A673 (cell line): ENCODE measurements around the gene ISM2. TPM values are rescaled to one million over a fixed set of nuclear protein-coding genes. Genes with fewer than 3 reads are reported as not detected.

Experiments
- BruUV-seq: library from RNA; stranded (reverse); fragments of 400-500 nt; replicated peaks from 2 replicates; lab custom pipeline; 2021; lab: Mats Ljungman, UMichigan
- CTCF ChIA-PET: fragments of 300-600 bp; sonication (Branson Sonifier 250); formaldehyde crosslinking; loops from one replicate; lab custom pipeline; 2022; ENCODE audit warnings: antibody characterized with exemption; lab: Charles Lee
- POLR2A ChIA-PET: fragments of 300-600 bp; sonication (Branson Sonifier 250); formaldehyde crosslinking; loops from one replicate; lab custom pipeline; 2022; ENCODE audit warnings: antibody characterized with exemption; ENCODE audit not compliant: low non-redundant PET; lab: Charles Lee
- DNase-seq: peaks from one replicate; pipeline ENCODE4 v3.0.0-alpha.2; 2015; ENCODE audit warnings: low spot score
- H3K27ac ChIP-seq: fragments of 200-600 bp; sonication (generic); 2 replicates; pipeline ENCODE4 v1.5.1; 2016; ENCODE audit warnings: mixed run types, low read depth, mild to moderate bottlenecking, mixed read lengths, antibody characterized with exemption, low read length; ENCODE audit not compliant: poor library complexity, severe bottlenecking
- H3K27me3 ChIP-seq: fragments of 200-600 bp; sonication (generic); replicated peaks from 2 replicates; pipeline ENCODE4 v1.6.1; 2017; ENCODE audit warnings: mixed run types, low read depth, mild to moderate bottlenecking, mixed read lengths, antibody characterized with exemption, low read length; ENCODE audit not compliant: insufficient read depth, poor library complexity
- H3K36me3 ChIP-seq: fragments of 200-600 bp; sonication (generic); 2 replicates; pipeline ENCODE4 v1.6.1; 2016; ENCODE audit warnings: mixed run types, mild to moderate bottlenecking, mixed read lengths, antibody characterized with exemption, low read length; ENCODE audit not compliant: insufficient read depth, poor library complexity, severe bottlenecking
- H3K4me1 ChIP-seq: fragments of 200-600 bp; sonication (generic); 2 replicates; pipeline ENCODE4 v1.6.1; 2017; ENCODE audit warnings: mixed run types, mild to moderate bottlenecking, mixed read lengths, antibody characterized with exemption, low read length; ENCODE audit not compliant: insufficient read depth, poor library complexity, severe bottlenecking
- H3K4me3 ChIP-seq: fragments of 200-600 bp; sonication (generic); 2 replicates; pipeline ENCODE4 v1.5.1; 2016; ENCODE audit warnings: low read depth, mixed run types, mild to moderate bottlenecking, mixed read lengths, low read length; ENCODE audit not compliant: poor library complexity, severe bottlenecking
- H3K9me3 ChIP-seq: fragments of 200-600 bp; sonication (generic); 2 replicates; pipeline ENCODE4 v1.6.1; 2016; ENCODE audit warnings: mixed run types, low read depth, mild to moderate bottlenecking, mixed read lengths, antibody characterized with exemption, low read length; ENCODE audit not compliant: poor library complexity, severe bottlenecking
- EZH2 ChIP-seq: fragments of 200-600 bp; sonication (generic); IDR thresholded peaks from 2 replicates; pipeline ENCODE4 v1.6.1; 2017; ENCODE audit warnings: borderline replicate concordance, low read depth, mild to moderate bottlenecking, mixed read lengths, antibody characterized with exemption, low read length; ENCODE audit not compliant: poor library complexity, severe bottlenecking
- intact Hi-C: fragments of 100-400 bp; cut with micrococcal nuclease; formaldehyde crosslinking; loops from one replicate; pipeline ENCODE4 v1.10.0; 2022; ENCODE audit not compliant: unreplicated experiment
- total RNA-seq: library from RNA; stranded (reverse); gene quantifications from 2 replicates; pipeline ENCODE4 v1.2.3, GENCODE V29; 2021
- TF ChIP-seq, protein P1 (sequence below): fragments of 300-800, 200-600 bp; sonication (generic); conservative IDR thresholded peaks from 2 replicates; pipeline ENCODE4 v1.5.1; 2017; ENCODE audit warnings: low read depth, mild to moderate bottlenecking, antibody characterized with exemption, low read length, moderate library complexity, mixed read lengths

Gene ISM2
- total RNA-seq, 1 experiment from 2014 or later: 5.1 TPM

DNA sequence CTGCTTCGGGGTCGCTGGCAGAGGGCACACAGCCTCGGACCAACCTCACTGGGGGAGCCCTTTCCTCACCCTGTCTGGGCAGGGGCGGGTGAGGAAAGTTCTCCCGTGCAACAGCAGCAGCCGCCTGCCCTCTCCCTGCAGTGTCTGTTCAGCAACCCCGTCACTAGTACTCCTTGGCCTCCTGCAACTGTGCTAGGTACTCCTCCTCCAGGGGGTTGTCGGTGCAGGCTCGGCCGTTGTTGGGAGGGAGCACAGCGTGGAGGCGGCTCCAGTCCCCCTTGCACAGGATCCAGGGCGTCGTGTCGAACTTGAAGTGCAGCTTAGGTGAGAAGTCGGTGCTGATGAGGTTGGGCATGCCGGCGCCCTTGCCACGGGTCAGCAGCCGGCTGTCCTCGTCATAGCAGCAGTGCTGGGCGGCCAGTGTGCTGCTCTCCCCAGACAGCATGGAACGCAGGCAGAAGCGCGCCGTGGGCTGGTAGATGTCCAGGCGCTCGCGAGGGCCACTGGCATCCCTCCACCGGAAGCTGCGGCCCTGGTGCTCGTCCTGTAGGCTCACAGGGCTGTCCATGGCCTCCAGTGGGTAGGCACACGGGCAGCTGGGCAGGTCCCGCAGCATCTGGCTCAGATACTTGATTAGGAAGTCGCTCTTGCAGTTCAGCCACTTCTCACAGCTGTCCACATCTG is 23.0 kb downstream of the ISM2 start:
- ChIA-PET CTCF (no interaction called here), POLR2A (no interaction called here)
- Histone ChIP-seq H3K4me3 (no peak overlapping the region), H3K27me3 (no peaks in the 10 kb centered on the region), H3K4me1 (no peaks in the 10 kb centered on the region), H3K36me3 (no peaks in the 10 kb centered on the region), H3K27ac (no peak overlapping the region), H3K9me3 (no peaks in the 10 kb centered on the region)
- intact Hi-C loops: no loop called here
- no TSS peak for BruUV-seq
- no peak for DNase-seq
- TF ChIP-seq, protein P1, sequence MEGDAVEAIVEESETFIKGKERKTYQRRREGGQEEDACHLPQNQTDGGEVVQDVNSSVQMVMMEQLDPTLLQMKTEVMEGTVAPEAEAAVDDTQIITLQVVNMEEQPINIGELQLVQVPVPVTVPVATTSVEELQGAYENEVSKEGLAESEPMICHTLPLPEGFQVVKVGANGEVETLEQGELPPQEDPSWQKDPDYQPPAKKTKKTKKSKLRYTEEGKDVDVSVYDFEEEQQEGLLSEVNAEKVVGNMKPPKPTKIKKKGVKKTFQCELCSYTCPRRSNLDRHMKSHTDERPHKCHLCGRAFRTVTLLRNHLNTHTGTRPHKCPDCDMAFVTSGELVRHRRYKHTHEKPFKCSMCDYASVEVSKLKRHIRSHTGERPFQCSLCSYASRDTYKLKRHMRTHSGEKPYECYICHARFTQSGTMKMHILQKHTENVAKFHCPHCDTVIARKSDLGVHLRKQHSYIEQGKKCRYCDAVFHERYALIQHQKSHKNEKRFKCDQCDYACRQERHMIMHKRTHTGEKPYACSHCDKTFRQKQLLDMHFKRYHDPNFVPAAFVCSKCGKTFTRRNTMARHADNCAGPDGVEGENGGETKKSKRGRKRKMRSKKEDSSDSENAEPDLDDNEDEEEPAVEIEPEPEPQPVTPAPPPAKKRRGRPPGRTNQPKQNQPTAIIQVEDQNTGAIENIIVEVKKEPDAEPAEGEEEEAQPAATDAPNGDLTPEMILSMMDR: no peak
- TF ChIP-seq EZH2: no peak

DNA sequence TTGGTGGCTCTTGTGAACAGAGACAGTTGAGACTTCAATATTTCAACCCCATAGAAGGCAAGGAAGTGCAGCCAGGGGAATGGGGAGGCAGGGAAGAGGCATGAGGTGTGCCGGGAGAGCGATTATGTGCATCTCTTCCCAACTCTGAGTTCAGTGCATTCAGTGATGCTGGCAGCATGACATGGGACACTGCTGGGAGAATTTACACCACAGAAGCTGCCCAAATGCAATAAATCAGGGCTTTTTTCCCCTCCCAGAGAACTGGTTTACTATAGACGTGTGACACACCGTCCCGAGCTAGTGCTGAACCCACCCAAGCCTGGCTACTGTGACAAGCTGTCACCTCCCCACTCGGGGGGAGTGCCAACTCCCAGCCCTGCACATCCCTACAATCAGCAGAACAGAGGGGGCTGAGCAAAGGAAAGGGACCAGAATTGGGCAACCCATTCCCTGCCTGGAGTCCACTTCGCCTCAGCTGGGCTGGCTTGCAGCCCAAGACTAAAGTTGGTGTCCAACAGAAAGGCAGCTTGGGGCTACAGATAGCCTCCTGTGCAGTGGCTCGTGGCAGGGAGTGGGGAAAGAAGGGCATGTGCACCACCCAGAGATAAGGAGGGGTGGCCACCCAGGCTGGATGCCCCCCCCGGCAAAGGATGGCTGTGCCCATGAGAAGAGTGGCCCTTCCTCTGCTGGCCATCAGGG is 24.0 kb downstream of the ISM2 start:
- BruUV-seq: no TSS peak
- no peak overlapping the region for H3K27ac ChIP-seq

DNA sequence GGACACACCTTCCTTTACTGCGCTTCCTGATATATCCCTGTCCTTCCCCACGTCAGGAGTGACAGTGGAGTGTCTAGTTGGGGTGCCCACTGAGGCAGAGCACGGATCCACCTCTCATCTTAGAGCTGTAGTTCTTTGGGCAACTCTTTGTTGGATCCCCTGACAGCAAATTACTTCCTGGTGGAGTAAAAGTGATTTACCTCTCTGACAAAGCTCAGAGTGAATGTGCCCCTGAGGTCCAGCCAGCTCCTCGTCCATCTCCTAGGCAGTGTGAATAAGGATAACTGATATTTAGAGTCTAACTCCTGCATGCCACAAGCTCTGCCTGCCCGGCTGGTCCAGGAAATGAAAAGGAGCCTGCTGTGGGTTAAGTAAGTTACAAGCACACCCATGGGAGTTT is 24.7 kb downstream of the ISM2 start:
- Histone ChIP-seq H3K27ac (no peak overlapping the region), H3K9me3 (no peaks in the 10 kb centered on the region), H3K36me3 (peaks cover 9% of the 10 kb centered on the region), H3K4me3 (no peak overlapping the region), H3K4me1 (no peaks in the 10 kb centered on the region), H3K27me3 (no peaks in the 10 kb centered on the region)
- ChIA-PET CTCF (no interaction called here), POLR2A (no interaction called here)
- intact Hi-C loops: no loop called here
- TF ChIP-seq, protein P1: no peak
- no peak for TF ChIP-seq EZH2
- BruUV-seq: no TSS peak
- no peak for DNase-seq

More for the DNA sequence above, 24.0 kb downstream of the ISM2 start:
- ChIA-PET CTCF (no interaction called here), POLR2A (no interaction called here)
- TF ChIP-seq EZH2: no peak
- Histone ChIP-seq H3K36me3 (peaks cover 2% of the 10 kb centered on the region), H3K4me3 (no peak overlapping the region), H3K4me1 (no peaks in the 10 kb centered on the region), H3K9me3 (no peaks in the 10 kb centered on the region), H3K27me3 (no peaks in the 10 kb centered on the region)
- no peak for DNase-seq
- intact Hi-C loops: no loop called here
